Panc1 (cell line): ENCODE data around the gene STAT4. TPM values are rescaled to one million over a fixed set of nuclear protein-coding genes. Genes with fewer than 3 reads are reported as not detected.

Experiments used
- ATAC-seq: fragments of 200-7000 bp; cut with Tn5 transposase; 2 replicates; pipeline ENCODE4 v1.9.1; 2020; ENCODE audit warnings: mild to moderate bottlenecking, moderate library complexity
- BruUV-seq: library from RNA; stranded (reverse); fragments of 400-500 nt; replicated peaks from 2 replicates; lab custom pipeline; 2021; lab: Mats Ljungman, UMichigan
- CTCF ChIA-PET: fragments of 300-600 bp; sonication (Branson Sonifier 250); formaldehyde crosslinking; loops from one replicate; lab custom pipeline; 2022; ENCODE audit warnings: antibody characterized with exemption; lab: Charles Lee
- POLR2A ChIA-PET: fragments of 300-600 bp; sonication (Branson Sonifier 250); formaldehyde crosslinking; loops from one replicate; lab custom pipeline; 2022; ENCODE audit warnings: antibody characterized with exemption; lab: Charles Lee
- DNase-seq: peaks from one replicate; pipeline ENCODE4 v3.0.0-alpha.2; 2010; ENCODE audit warnings: low read depth, low spot score
- H3K27ac ChIP-seq: 2 replicates; pipeline ENCODE4 v1.5.1; 2011; ENCODE audit warnings: mild to moderate bottlenecking, low read length, inconsistent platforms
- H3K27me3 ChIP-seq: fragments of 200-500 bp; sonication (Bioruptor generic); 2 replicates; pipeline ENCODE4 v1.6.0; 2014; ENCODE audit warnings: low read length, inconsistent platforms; ENCODE audit not compliant: control insufficient read depth, insufficient read depth
- H3K36me3 ChIP-seq: fragments of 200-500 bp; sonication (Bioruptor generic); 2 replicates; pipeline ENCODE4 v1.5.1; 2014; ENCODE audit warnings: inconsistent platforms, mild to moderate bottlenecking, low read length, moderate library complexity; ENCODE audit not compliant: control insufficient read depth, insufficient read depth
- H3K4me1 ChIP-seq: 2 replicates; pipeline ENCODE4 v1.5.1; 2011; ENCODE audit warnings: inconsistent platforms, mild to moderate bottlenecking, low read length, moderate library complexity; ENCODE audit not compliant: control insufficient read depth, insufficient read depth
- H3K4me3 ChIP-seq, 2 experiments: 2 replicates each; pipeline ENCODE4 v1.5.1; 2011 to 2012; ENCODE audit warnings: low read depth in 2 of 2, low read length in 2 of 2, mild to moderate bottlenecking in 2 of 2, inconsistent platforms in 1 of 2, moderate library complexity in 1 of 2
- H3K9me3 ChIP-seq: fragments of 200-500 bp; sonication (Bioruptor generic); 2 replicates; pipeline ENCODE4 v1.5.1; 2014; ENCODE audit warnings: low read depth, mild to moderate bottlenecking, inconsistent platforms, low read length, moderate library complexity; ENCODE audit not compliant: control insufficient read depth, insufficient read depth
- POLR2AphosphoS5 ChIP-seq: IDR thresholded peaks from 2 replicates; pipeline ENCODE4 v1.6.1; 2012; ENCODE audit warnings: mild to moderate bottlenecking, low read depth, low read length, moderate library complexity
- SIN3A ChIP-seq: IDR thresholded peaks from 2 replicates; pipeline ENCODE4 v1.6.1; 2012; ENCODE audit warnings: low read depth, mild to moderate bottlenecking, low read length, moderate library complexity, borderline replicate concordance; ENCODE audit not compliant: insufficient read depth
- TCF7L2 ChIP-seq: IDR thresholded peaks from 2 replicates; pipeline ENCODE4 v1.6.1; 2011; ENCODE audit warnings: mild to moderate bottlenecking, low read depth, low read length, inconsistent platforms
- in situ Hi-C: cut with HindIII; loops from 2 replicates; pipeline ENCODE4 v1.10.0; 2016; ENCODE audit warnings: low sequenced_read_pairs, low pct_unique_long_range_greater_than_20kb
- intact Hi-C: fragments of 100-400 bp; cut with micrococcal nuclease; formaldehyde crosslinking; loops from one replicate; pipeline ENCODE4 v1.10.0; 2022; ENCODE audit not compliant: unreplicated experiment
- total RNA-seq: library from RNA; stranded (reverse); gene quantifications from one replicate; pipeline ENCODE4 v1.2.1, GENCODE V29; 2021; ENCODE audit not compliant: unreplicated experiment
- TF ChIP-seq, protein P1 (sequence below), 2 experiments: IDR thresholded peaks; 2 replicates each; pipeline ENCODE4 v1.6.1; 2011 to 2012; ENCODE audit warnings: low read depth in 2 of 2, control low read depth in 1 of 2, low read length in 1 of 2, mild to moderate bottlenecking in 1 of 2, moderate library complexity in 1 of 2; ENCODE audit not compliant: insufficient read depth in 1 of 2
- TF ChIP-seq, protein P2 (sequence below): fragments of 450-650 bp; IDR thresholded peaks from 2 replicates; pipeline ENCODE4 v1.5.1; 2017; ENCODE audit warnings: mild to moderate bottlenecking

STAT4 gene
- total RNA-seq, 1 experiment from 2014 or later, result 0.05 TPM

DNA sequence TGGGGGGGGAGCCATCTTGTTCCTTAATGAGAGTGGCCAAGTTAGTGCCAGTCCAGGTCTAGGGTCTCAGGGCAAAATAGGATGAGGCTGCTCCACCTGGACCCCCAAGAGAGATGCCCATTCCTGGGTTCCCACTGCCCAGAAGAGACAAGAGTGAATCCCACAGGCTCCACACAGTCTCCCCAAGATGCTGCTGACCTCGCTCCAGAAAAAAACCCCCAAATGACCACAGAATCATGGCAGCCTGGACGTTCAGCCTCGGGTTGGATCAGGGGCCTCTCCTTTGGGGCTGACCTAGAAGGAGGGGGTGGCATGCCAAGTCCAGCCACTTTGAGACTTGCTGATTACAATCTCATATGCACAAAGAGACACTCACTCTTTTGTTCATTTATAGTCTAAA lies 161.9 kb downstream of the STAT4 start:
- no peak for ATAC-seq
- in situ Hi-C loops (no loop called here), intact Hi-C loops (no loop called here)
- Histone ChIP-seq H3K27ac (no peak overlapping the region), H3K36me3 (peaks cover 50% of the 10 kb centered on the region), H3K27me3 (no peaks in the 10 kb centered on the region), H3K9me3 (no peaks in the 10 kb centered on the region), H3K4me1 (no peaks in the 10 kb centered on the region), H3K4me3 (no peak overlapping the region)
- no peak for DNase-seq
- no TSS peak for BruUV-seq
- POLR2A ChIA-PET, result interaction anchor here (0.6 kb wide), 1 partner anchor 76 kb away, joined by 3 read pairs; no protein-coding TSS in a partner anchor
- TF ChIP-seq POLR2AphosphoS5 (no peak), TCF7L2 (no peak), SIN3A (no peak)
- TF ChIP-seq, protein P1, sequence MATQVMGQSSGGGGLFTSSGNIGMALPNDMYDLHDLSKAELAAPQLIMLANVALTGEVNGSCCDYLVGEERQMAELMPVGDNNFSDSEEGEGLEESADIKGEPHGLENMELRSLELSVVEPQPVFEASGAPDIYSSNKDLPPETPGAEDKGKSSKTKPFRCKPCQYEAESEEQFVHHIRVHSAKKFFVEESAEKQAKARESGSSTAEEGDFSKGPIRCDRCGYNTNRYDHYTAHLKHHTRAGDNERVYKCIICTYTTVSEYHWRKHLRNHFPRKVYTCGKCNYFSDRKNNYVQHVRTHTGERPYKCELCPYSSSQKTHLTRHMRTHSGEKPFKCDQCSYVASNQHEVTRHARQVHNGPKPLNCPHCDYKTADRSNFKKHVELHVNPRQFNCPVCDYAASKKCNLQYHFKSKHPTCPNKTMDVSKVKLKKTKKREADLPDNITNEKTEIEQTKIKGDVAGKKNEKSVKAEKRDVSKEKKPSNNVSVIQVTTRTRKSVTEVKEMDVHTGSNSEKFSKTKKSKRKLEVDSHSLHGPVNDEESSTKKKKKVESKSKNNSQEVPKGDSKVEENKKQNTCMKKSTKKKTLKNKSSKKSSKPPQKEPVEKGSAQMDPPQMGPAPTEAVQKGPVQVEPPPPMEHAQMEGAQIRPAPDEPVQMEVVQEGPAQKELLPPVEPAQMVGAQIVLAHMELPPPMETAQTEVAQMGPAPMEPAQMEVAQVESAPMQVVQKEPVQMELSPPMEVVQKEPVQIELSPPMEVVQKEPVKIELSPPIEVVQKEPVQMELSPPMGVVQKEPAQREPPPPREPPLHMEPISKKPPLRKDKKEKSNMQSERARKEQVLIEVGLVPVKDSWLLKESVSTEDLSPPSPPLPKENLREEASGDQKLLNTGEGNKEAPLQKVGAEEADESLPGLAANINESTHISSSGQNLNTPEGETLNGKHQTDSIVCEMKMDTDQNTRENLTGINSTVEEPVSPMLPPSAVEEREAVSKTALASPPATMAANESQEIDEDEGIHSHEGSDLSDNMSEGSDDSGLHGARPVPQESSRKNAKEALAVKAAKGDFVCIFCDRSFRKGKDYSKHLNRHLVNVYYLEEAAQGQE (IDR thresholded peaks at IDR 0.05; ENCODE audit: insufficient read depth in 1 of 2, low read depth in 2 of 2, low read length in 1 of 2), result no peak
- TF ChIP-seq, protein P2, sequence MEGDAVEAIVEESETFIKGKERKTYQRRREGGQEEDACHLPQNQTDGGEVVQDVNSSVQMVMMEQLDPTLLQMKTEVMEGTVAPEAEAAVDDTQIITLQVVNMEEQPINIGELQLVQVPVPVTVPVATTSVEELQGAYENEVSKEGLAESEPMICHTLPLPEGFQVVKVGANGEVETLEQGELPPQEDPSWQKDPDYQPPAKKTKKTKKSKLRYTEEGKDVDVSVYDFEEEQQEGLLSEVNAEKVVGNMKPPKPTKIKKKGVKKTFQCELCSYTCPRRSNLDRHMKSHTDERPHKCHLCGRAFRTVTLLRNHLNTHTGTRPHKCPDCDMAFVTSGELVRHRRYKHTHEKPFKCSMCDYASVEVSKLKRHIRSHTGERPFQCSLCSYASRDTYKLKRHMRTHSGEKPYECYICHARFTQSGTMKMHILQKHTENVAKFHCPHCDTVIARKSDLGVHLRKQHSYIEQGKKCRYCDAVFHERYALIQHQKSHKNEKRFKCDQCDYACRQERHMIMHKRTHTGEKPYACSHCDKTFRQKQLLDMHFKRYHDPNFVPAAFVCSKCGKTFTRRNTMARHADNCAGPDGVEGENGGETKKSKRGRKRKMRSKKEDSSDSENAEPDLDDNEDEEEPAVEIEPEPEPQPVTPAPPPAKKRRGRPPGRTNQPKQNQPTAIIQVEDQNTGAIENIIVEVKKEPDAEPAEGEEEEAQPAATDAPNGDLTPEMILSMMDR, result no peak
- CTCF ChIA-PET, result no interaction called here

DNA sequence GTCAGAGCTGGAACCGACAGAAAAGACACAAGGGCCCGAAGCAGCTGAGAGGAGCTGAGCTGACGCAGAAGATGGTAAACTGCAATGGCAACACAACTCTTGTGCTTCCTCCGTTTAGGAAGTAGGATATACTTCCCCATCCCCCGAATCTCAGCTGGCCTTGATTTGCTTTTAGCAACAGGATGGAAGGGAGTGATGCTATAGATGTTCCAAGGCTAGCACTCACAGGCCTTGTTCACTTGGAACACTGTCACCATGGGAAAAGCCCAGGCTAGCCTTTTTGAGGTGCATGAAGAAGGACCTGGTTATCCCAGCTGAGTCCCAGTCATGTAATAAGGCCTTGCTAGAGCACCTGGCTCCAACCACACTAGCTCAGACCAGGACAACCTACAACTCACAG lies 162.9 kb downstream of the STAT4 start:
- ChIA-PET POLR2A (no interaction called here), CTCF (no interaction called here)
- no peak overlapping the region for H3K4me3 ChIP-seq
- peaks cover 59% of the 10 kb centered on the region for H3K36me3 ChIP-seq
- intact Hi-C loops (no loop called here), in situ Hi-C loops (no loop called here)
- DNase-seq, result no peak
- no TSS peak for BruUV-seq
- no peak overlapping the region for H3K27ac ChIP-seq
- no peaks in the 10 kb centered on the region for H3K4me1 ChIP-seq
- H3K27me3 ChIP-seq, result no peaks in the 10 kb centered on the region
- TF ChIP-seq SIN3A, result no peak
- TF ChIP-seq, protein P2, result no peak
- no peak for TF ChIP-seq TCF7L2
- no peak for TF ChIP-seq POLR2AphosphoS5
- TF ChIP-seq, protein P1 (IDR thresholded peaks at IDR 0.05; ENCODE audit: insufficient read depth in 1 of 2, low read depth in 2 of 2, low read length in 1 of 2), result no peak
- H3K9me3 ChIP-seq, result no peaks in the 10 kb centered on the region
- no peak for ATAC-seq
